Measurements from ENCODE around the gene URM1. TPM values are rescaled to one million over a fixed set of nuclear protein-coding genes. Genes with fewer than 3 reads are reported as not detected.
"Not testable (repeated sequence)": the region's sequence is repeated elsewhere in the genome, so short reads cannot be mapped to it uniquely, and the experiment has no call there.

URM1 gene
- 56.9 TPM for total RNA-seq
- long read RNA-seq, transcript URM1-203 (5 exons, 2,650 nt): major isoform, 69 of 94 reads
- long read RNA-seq, transcript URM1-205 (5 exons, 723 nt): minor isoform, 17 of 94 reads
- long read RNA-seq, partial matches to known transcripts: 1 of 94 reads
- long read RNA-seq, other reads (novel, unspliced or antisense): 6 of 94 reads

GRCh38 chr9:128370752-128371629 lies at the start of gene URM1:
Gene URM1, plus strand, starts transcription at chr9:128371374. Its CDS starts 7 bp downstream, at chr9:128371381.
- intact Hi-C loops (cut with DNase I): no loop called here
- peak; percentile 98 for ATAC-seq (ENCODE audit: poor library complexity)

GRCh38 chr9:128321879-128322403 lies 49.2 kb upstream of the URM1 start:
- no peak for ATAC-seq (ENCODE audit: poor library complexity)
- intact Hi-C loops (cut with DNase I): no loop called here
- DNase-seq: no peak

More at GRCh38 chr9:128370752-128371629, at the start of gene URM1:
- DNase-seq: peak; percentile 98

GRCh38 chr9:128322404-128323211 lies 48.6 kb upstream of the URM1 start, which contains the start of the genes COQ4 and TRUB2:
Gene COQ4, plus strand, starts transcription at chr9:128322839. Its CDS starts 20 bp downstream, at chr9:128322859.
Gene TRUB2, minus strand, starts transcription at chr9:128322447. Its CDS starts 39 bp downstream, at chr9:128322408.
- intact Hi-C loops (cut with DNase I): no loop called here
- DNase-seq (peak; percentile 96), ATAC-seq (ENCODE audit: poor library complexity) (peak; percentile 98)

- DNase-seq (no peak), ATAC-seq (ENCODE audit: poor library complexity) (no peak)
- intact Hi-C loops (cut with DNase I): no loop called here
These were observed 47.9 kb upstream of the URM1 start for GRCh38 chr9:128323212-128323730.

- ATAC-seq (ENCODE audit: poor library complexity): no peak
- intact Hi-C loops (cut with DNase I): no loop called here
- DNase-seq: no peak
These were observed 47.4 kb upstream of the URM1 start for GRCh38 chr9:128323791-128324190.

- intact Hi-C loops (cut with DNase I): no loop called here
- DNase-seq (no peak), ATAC-seq (ENCODE audit: poor library complexity) (no peak)
These were observed 46.8 kb upstream of the URM1 start for GRCh38 chr9:128324401-128324800.

GRCh38 chr9:128325629-128326028 lies 45.5 kb upstream of the URM1 start:
- DNase-seq: no peak
- no peak for ATAC-seq (ENCODE audit: poor library complexity)
- intact Hi-C loops (cut with DNase I): no loop called here

- DNase-seq (no peak), ATAC-seq (ENCODE audit: poor library complexity) (no peak)
- intact Hi-C loops (cut with DNase I): no loop called here
These were observed 37.7 kb upstream of the URM1 start for GRCh38 chr9:128333451-128333869.

GRCh38 chr9:128335161-128335560 lies 36.0 kb upstream of the URM1 start:
- ATAC-seq (ENCODE audit: poor library complexity) (no peak), DNase-seq (no peak)
- intact Hi-C loops (cut with DNase I): no loop called here

- ATAC-seq (ENCODE audit: poor library complexity): no peak
- intact Hi-C loops (cut with DNase I): no loop called here
- no peak for DNase-seq
These were observed 35.3 kb upstream of the URM1 start for GRCh38 chr9:128335914-128336313.

- intact Hi-C loops (cut with DNase I): no loop called here
- no peak for DNase-seq
- no peak for ATAC-seq (ENCODE audit: poor library complexity)
These were observed 33.2 kb upstream of the URM1 start for GRCh38 chr9:128337936-128338335.

- ATAC-seq (ENCODE audit: poor library complexity); intact Hi-C loops (cut with DNase I); DNase-seq: not testable (repeated sequence)
These were observed 32.1 kb upstream of the URM1 start for GRCh38 chr9:128338852-128339614.

- intact Hi-C loops (cut with DNase I): loop anchor here (2.0 kb wide), 1 partner anchor 45 kb away; no protein-coding TSS in a partner anchor
- DNase-seq: peak; percentile 84
- ATAC-seq (ENCODE audit: poor library complexity): peak; percentile 95
These were observed 31.1 kb upstream of the URM1 start, which contains the start of gene SLC27A4 for GRCh38 chr9:128339761-128340690. Gene SLC27A4, plus strand, starts transcription at chr9:128340527. Its CDS starts 2,606 bp downstream, at chr9:128343133.

- ATAC-seq (ENCODE audit: poor library complexity): no peak
- intact Hi-C loops (cut with DNase I): loop anchor here (2.0 kb wide), 1 partner anchor 46 kb away; no protein-coding TSS in a partner anchor
- DNase-seq: no peak
These were observed 30.3 kb upstream of the URM1 start for GRCh38 chr9:128340691-128341434.

GRCh38 chr9:128341435-128341849 lies 29.7 kb upstream of the URM1 start:
- intact Hi-C loops (cut with DNase I): loop anchor here (2.0 kb wide), 1 partner anchor 47 kb away; no protein-coding TSS in a partner anchor
- peak; percentile 79 for ATAC-seq (ENCODE audit: poor library complexity)
- DNase-seq: peak; percentile 60
